ENCODE data around the gene ATOSA.

- TF ChIP-seq POLR2AphosphoS5 (IDR thresholded peaks at IDR 0.05; ENCODE audit: borderline replicate concordance, low read depth, low read length) (no peak), EZH2 (IDR thresholded peaks at IDR 0.05) (no peak)
Measured at GRCh38 chr15:52642386-52643361, 36.5 kb downstream of the ATOSA start.
